ENCODE results near the gene ABCA2.

ABCA2 gene

DNA sequence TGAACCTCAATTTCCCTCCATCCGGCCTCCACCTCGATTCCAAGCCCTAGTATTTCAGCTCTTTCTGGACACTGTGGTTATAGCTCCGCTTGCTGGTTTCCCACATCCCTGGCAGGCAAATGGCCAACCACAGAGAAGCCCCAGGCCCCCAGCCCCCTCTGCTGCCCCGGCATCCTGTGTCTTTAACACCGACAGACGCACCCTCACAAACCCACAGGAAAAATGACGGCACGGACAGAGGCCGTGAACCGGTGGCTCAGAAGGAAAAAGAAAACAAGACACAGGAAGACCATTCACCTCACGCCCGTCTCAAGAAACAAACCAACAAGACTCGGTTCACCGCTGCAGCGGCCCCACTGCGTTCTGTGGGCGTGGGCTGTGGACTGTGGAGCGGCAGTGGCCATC lies 30.2 kb downstream of the ABCA2 start:
- Histone ChIP-seq H3K9me2 (replicated peaks; ENCODE audit: insufficient read depth, low read length) (no peaks in the 10 kb centered on the region), H3K27me3 (ENCODE audit: low read length) (no peaks in the 10 kb centered on the region), H3F3A (ENCODE audit: insufficient read depth) (no peaks in the 10 kb centered on the region), H4K20me1 (ENCODE audit: low read depth, low read length) (no peaks in the 10 kb centered on the region), H3K4me2 (ENCODE audit: low read depth, low read length, poor library complexity, severe bottlenecking) (no peak overlapping the region), H3K4me3 (ENCODE audit: insufficient read depth, low read length, poor library complexity, severe bottlenecking) (no peak overlapping the region), H3K36me3 (ENCODE audit: low read length) (no peaks in the 10 kb centered on the region), H2AFZ (ENCODE audit: low read depth, low read length, severe bottlenecking) (no peak overlapping the region), H3K27ac (ENCODE audit: low read depth, low read length) (no peak overlapping the region), H3K79me2 (ENCODE audit: insufficient read depth, low read length) (no peaks in the 10 kb centered on the region), H3K9me3 (ENCODE audit: insufficient read depth, low read length) (no peaks in the 10 kb centered on the region), H3K9ac (ENCODE audit: low read length) (no peak overlapping the region)
- TF ChIP-seq, protein P1, sequence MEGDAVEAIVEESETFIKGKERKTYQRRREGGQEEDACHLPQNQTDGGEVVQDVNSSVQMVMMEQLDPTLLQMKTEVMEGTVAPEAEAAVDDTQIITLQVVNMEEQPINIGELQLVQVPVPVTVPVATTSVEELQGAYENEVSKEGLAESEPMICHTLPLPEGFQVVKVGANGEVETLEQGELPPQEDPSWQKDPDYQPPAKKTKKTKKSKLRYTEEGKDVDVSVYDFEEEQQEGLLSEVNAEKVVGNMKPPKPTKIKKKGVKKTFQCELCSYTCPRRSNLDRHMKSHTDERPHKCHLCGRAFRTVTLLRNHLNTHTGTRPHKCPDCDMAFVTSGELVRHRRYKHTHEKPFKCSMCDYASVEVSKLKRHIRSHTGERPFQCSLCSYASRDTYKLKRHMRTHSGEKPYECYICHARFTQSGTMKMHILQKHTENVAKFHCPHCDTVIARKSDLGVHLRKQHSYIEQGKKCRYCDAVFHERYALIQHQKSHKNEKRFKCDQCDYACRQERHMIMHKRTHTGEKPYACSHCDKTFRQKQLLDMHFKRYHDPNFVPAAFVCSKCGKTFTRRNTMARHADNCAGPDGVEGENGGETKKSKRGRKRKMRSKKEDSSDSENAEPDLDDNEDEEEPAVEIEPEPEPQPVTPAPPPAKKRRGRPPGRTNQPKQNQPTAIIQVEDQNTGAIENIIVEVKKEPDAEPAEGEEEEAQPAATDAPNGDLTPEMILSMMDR (IDR thresholded peaks at IDR 0.05; ENCODE audit: insufficient read depth, low read length, poor library complexity, severe bottlenecking) = no peak
- no peak for TF ChIP-seq EZH2phosphoT487 (conservative IDR thresholded peaks at IDR 0.05; ENCODE audit: low read length)

DNA sequence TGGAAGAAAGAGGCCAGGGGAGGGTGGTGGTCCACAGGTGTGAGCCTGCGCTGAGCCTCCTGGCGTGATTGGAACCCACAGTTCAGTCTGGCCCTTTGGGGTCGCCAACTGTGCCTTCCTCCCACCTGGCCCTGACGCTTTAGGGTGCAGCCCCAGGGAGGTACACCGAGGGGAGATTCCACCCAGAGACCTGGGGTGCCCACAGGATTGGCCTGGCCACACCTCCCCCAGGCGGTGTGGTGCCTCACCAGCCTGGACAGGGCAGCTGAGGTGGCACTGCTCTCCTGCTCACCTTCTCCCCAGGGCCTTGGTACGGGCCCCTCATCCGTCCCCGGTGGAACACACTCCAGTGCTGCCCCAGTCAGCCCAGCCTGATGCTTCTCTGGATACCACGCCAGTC lies 30.7 kb downstream of the ABCA2 start:
- Histone ChIP-seq H3K9ac (ENCODE audit: low read length) (no peak overlapping the region), H2AFZ (ENCODE audit: low read depth, low read length, severe bottlenecking) (no peak overlapping the region), H3K9me2 (replicated peaks; ENCODE audit: insufficient read depth, low read length) (no peaks in the 10 kb centered on the region), H3K79me2 (ENCODE audit: insufficient read depth, low read length) (no peaks in the 10 kb centered on the region), H3K27me3 (ENCODE audit: low read length) (no peaks in the 10 kb centered on the region), H4K20me1 (ENCODE audit: low read depth, low read length) (no peaks in the 10 kb centered on the region), H3K4me2 (ENCODE audit: low read depth, low read length, poor library complexity, severe bottlenecking) (no peak overlapping the region), H3K9me3 (ENCODE audit: insufficient read depth, low read length) (no peaks in the 10 kb centered on the region), H3K36me3 (ENCODE audit: low read length) (no peaks in the 10 kb centered on the region), H3F3A (ENCODE audit: insufficient read depth) (no peaks in the 10 kb centered on the region), H3K4me3 (ENCODE audit: insufficient read depth, low read length, poor library complexity, severe bottlenecking) (no peak overlapping the region), H3K27ac (ENCODE audit: low read depth, low read length) (no peak overlapping the region)
- TF ChIP-seq EZH2phosphoT487 (conservative IDR thresholded peaks at IDR 0.05; ENCODE audit: low read length) = no peak

DNA sequence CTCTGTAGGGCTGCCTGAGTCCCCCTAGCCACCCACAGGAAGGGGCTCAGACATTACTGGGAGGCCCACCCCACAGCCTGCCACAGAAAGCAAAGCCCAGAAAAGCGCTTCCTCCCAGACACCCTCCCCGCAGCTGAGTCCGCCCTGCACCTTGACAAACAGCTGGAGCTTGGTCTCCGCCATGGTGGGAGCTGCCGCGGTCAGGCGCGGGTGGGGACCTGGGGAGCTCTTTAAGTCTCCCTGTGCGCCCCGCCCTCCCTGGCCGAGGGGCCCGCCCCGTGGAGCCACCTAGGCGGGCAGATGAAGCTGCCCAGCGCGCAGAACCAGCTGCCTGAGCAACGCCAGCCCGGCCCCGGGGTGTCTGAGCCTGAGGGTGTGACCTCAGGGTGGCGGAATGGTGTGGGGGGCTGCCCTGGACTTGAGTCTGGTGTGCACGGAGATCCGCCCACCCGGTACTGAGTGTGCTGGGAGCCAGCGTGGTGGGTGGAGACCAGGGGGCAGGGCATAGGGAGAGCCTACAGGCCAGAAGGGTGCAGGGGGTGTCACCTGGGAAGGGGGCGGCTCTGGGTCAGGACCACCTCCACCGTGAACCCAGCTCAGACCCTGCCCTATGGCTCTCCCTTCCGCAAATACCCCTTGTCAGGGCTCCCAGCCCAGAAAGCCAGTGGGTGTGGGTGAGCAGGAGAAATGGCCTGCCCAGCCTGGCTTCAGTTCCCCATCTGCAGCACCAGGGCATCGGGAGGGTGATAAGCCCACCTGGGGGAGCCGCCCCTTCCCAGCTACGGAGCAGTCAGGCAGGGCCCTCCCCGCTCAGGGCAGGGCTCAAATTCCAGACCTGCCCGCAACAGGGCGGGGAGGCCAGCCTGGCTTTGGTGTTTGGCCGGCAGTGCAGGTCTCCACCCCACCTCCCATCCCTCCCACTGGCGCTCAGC lies 31.4 kb downstream of the ABCA2 start, which contains the start of gene CLIC3:
Gene CLIC3, minus strand, starts transcription at position 208 of the 932 bp plus-strand sequence. Its CDS starts 25 bp downstream, at position 183.
- no peak within 1 kb of the TSS for H3K9ac ChIP-seq (ENCODE audit: low read length)
- no peak within 1 kb of the TSS for H2AFZ ChIP-seq (ENCODE audit: low read depth, low read length, severe bottlenecking)
- no peaks in the 10 kb centered on the region for H3K36me3 ChIP-seq (ENCODE audit: low read length)
- H3K9me3 ChIP-seq (ENCODE audit: insufficient read depth, low read length) = no peaks in the 10 kb centered on the region
- H3K79me2 ChIP-seq (ENCODE audit: insufficient read depth, low read length) = no peaks in the 10 kb centered on the region
- no peak within 1 kb of the TSS for H3K4me3 ChIP-seq (ENCODE audit: insufficient read depth, low read length, poor library complexity, severe bottlenecking)
- TF ChIP-seq, protein P1 (IDR thresholded peaks at IDR 0.05; ENCODE audit: insufficient read depth, low read length, poor library complexity, severe bottlenecking) = no peak
- TF ChIP-seq EZH2phosphoT487 (conservative IDR thresholded peaks at IDR 0.05; ENCODE audit: low read length) = no peak
- H3K27me3 ChIP-seq (ENCODE audit: low read length) = no peaks in the 10 kb centered on the region
- H3K27ac ChIP-seq (ENCODE audit: low read depth, low read length) = no peak within 1 kb of the TSS
- no peaks in the 10 kb centered on the region for H3F3A ChIP-seq (ENCODE audit: insufficient read depth)
- no peaks in the 10 kb centered on the region for H4K20me1 ChIP-seq (ENCODE audit: low read depth, low read length)
- no peak within 1 kb of the TSS for H3K4me2 ChIP-seq (ENCODE audit: low read depth, low read length, poor library complexity, severe bottlenecking)
- H3K9me2 ChIP-seq (replicated peaks; ENCODE audit: insufficient read depth, low read length) = no peaks in the 10 kb centered on the region

DNA sequence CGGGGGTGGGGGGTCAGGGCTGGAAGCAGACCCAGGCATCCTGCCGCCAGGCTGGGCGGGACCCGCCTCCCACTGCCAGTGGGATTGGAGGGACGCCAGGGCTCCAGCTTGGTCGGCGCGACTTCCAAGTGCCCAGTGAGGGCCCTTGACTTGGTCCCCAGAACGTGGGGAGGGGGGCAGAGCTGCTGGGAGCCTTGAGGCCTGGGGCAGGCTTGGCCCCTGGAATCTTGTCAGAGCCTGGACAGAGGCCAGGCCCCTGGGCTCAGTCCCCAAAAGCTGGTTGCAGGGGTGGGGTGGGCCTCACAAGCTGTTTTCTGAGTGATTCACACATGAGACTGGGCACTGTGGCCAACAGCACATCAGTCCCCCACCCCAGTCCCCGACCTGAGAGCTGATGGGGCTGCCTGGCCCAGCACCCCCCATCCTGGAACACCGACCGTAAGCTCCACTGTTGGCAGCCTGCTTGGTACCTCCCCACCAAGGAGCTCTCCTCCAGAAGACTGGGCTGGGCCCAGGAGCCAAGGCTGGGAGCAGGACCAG lies 32.2 kb downstream of the ABCA2 start:
- Histone ChIP-seq H3F3A (ENCODE audit: insufficient read depth) (no peaks in the 10 kb centered on the region), H3K4me3 (ENCODE audit: insufficient read depth, low read length, poor library complexity, severe bottlenecking) (no peak overlapping the region), H3K4me2 (ENCODE audit: low read depth, low read length, poor library complexity, severe bottlenecking) (no peak overlapping the region), H3K27me3 (ENCODE audit: low read length) (no peaks in the 10 kb centered on the region), H3K36me3 (ENCODE audit: low read length) (no peaks in the 10 kb centered on the region), H3K9me3 (ENCODE audit: insufficient read depth, low read length) (no peaks in the 10 kb centered on the region), H3K79me2 (ENCODE audit: insufficient read depth, low read length) (no peaks in the 10 kb centered on the region), H2AFZ (ENCODE audit: low read depth, low read length, severe bottlenecking) (no peak overlapping the region), H3K27ac (ENCODE audit: low read depth, low read length) (no peak overlapping the region), H3K9me2 (replicated peaks; ENCODE audit: insufficient read depth, low read length) (no peaks in the 10 kb centered on the region), H3K9ac (ENCODE audit: low read length) (no peak overlapping the region), H4K20me1 (ENCODE audit: low read depth, low read length) (no peaks in the 10 kb centered on the region)
- TF ChIP-seq EZH2phosphoT487 (conservative IDR thresholded peaks at IDR 0.05; ENCODE audit: low read length) = no peak
- TF ChIP-seq, protein P1 (IDR thresholded peaks at IDR 0.05; ENCODE audit: insufficient read depth, low read length, poor library complexity, severe bottlenecking) = no peak
